GM19099 (cell line): Measurements from ENCODE around the gene GAD2.

Experiments used
- POLR2A ChIP-seq: IDR thresholded peaks from 3 replicates; pipeline ENCODE4 v1.6.1; 2011; ENCODE audit warnings: low read depth; ENCODE audit not compliant: insufficient read length; ENCODE audit errors: extremely low read depth

Gene GAD2

GRCh38 chr10:26327811-26328210 is 111.2 kb downstream of the GAD2 start:
- no peak for TF ChIP-seq POLR2A

GRCh38 chr10:26331371-26331770 is 114.8 kb downstream of the GAD2 start:
- TF ChIP-seq POLR2A: no peak

GRCh38 chr10:26334232-26334931 is 117.8 kb downstream of the GAD2 start:
- TF ChIP-seq POLR2A: no peak

GRCh38 chr10:26334932-26335573 is 118.5 kb downstream of the GAD2 start:
- peak; percentile 28 for TF ChIP-seq POLR2A

- no peak for TF ChIP-seq POLR2A
Observed at GRCh38 chr10:26335574-26336093, 119.1 kb downstream of the GAD2 start.

- TF ChIP-seq POLR2A: no peak
Observed at GRCh38 chr10:26336979-26337378, 120.4 kb downstream of the GAD2 start.

- no peak for TF ChIP-seq POLR2A
Observed at GRCh38 chr10:26341701-26342100, 125.1 kb downstream of the GAD2 start.
